ENCODE measurements around the gene WWOX.

The WWOX gene

DNA sequence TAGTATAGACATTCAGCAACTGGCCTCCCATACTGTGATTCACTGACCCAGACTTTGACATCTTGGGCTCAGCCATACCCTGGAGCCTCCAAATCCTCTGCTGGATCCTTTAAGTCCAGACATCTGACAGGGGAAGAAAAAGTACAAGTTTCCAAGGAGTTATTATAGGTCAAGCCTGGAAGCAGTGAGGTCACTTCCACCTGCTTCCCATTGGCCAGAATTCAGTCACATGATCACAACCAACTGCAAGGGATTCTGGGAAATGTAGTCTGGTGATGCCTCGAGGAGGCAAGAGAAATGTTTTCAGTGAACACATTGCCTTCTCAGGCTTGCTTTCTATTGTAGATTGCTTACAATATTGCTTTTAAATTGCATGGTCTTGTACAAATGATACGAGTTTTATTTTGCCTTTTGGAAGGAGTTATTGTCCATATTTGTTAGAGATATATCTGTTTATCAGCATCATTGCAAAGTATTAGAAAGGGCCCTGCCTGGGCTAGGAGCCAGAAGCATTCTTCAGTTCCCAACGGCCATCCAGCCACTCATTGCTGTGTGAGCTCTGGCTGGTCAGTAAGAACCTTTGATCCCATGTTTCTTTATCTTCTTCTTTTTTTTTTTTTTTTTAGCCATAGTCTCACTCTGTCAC lies 696.9 kb downstream of the WWOX start:
- no peak overlapping the region for H3K27ac ChIP-seq

DNA sequence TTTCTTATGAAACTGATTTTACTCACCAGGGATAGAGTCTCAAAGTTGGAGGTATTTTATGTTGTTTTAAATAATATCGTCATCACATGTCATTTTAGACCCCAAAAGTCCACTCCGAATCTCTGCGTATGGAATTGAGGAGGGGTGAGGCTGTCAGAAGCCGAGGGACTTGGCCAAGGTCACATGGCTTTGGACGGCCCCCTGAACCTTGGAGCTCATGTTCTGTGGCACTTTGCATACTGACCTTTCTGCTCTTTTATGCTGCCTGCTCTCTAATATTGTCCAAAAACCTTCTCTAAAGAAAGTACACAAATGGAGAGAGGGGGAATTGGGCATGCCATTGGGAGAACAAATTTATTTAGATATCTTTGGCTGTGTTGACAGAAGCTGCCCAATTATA lies 700.0 kb downstream of the WWOX start:
- Histone ChIP-seq H3K36me3 (no peaks in the 10 kb centered on the region), H3K4me1 (ENCODE audit: control insufficient read depth in 1 of 2, insufficient read depth in 1 of 2, low read depth in 1 of 2, low read length in 1 of 2) (no peaks in the 10 kb centered on the region), H3K27ac (no peak overlapping the region), H3K27me3 (no peaks in the 10 kb centered on the region), H3K4me3 (ENCODE audit: low read depth in 1 of 2, low read length in 1 of 2) (no peak overlapping the region), H3K9me3 (no peaks in the 10 kb centered on the region)
- TF ChIP-seq, protein P1, sequence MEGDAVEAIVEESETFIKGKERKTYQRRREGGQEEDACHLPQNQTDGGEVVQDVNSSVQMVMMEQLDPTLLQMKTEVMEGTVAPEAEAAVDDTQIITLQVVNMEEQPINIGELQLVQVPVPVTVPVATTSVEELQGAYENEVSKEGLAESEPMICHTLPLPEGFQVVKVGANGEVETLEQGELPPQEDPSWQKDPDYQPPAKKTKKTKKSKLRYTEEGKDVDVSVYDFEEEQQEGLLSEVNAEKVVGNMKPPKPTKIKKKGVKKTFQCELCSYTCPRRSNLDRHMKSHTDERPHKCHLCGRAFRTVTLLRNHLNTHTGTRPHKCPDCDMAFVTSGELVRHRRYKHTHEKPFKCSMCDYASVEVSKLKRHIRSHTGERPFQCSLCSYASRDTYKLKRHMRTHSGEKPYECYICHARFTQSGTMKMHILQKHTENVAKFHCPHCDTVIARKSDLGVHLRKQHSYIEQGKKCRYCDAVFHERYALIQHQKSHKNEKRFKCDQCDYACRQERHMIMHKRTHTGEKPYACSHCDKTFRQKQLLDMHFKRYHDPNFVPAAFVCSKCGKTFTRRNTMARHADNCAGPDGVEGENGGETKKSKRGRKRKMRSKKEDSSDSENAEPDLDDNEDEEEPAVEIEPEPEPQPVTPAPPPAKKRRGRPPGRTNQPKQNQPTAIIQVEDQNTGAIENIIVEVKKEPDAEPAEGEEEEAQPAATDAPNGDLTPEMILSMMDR (IDR thresholded peaks at IDR 0.05): no peak

More for the DNA sequence above, 696.9 kb downstream of the WWOX start:
- H3K4me1 ChIP-seq (ENCODE audit: control insufficient read depth in 1 of 2, insufficient read depth in 1 of 2, low read depth in 1 of 2, low read length in 1 of 2): no peaks in the 10 kb centered on the region
- H3K4me3 ChIP-seq (ENCODE audit: low read depth in 1 of 2, low read length in 1 of 2): no peak overlapping the region
- TF ChIP-seq, protein P1 (IDR thresholded peaks at IDR 0.05): no peak
- H3K27me3 ChIP-seq: no peaks in the 10 kb centered on the region
- H3K36me3 ChIP-seq: no peaks in the 10 kb centered on the region
- no peaks in the 10 kb centered on the region for H3K9me3 ChIP-seq

DNA sequence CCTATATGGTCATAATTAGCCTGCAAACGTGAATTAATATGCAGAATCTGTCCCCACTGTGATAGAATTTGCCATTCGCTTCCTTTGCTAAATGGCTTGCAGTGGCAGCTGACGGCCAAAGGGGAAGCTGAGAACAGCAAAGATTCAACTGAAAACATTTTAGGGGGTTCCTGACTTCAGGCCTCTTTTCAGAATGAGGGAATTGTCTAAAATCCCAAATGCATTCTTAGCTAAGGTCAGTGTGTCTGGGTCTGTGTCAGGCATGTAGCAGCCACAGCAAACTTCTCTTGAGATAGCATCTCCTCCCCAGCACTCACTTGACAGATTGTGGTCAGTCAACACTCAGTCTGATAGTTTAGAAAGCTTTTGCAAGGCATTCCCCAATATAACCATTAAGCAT lies 701.1 kb downstream of the WWOX start:
- H3K4me3 ChIP-seq (ENCODE audit: low read depth in 1 of 2, low read length in 1 of 2): no peak overlapping the region
- H3K27me3 ChIP-seq: no peaks in the 10 kb centered on the region
- TF ChIP-seq, protein P1 (IDR thresholded peaks at IDR 0.05): no peak
- no peaks in the 10 kb centered on the region for H3K4me1 ChIP-seq (ENCODE audit: control insufficient read depth in 1 of 2, insufficient read depth in 1 of 2, low read depth in 1 of 2, low read length in 1 of 2)
- no peaks in the 10 kb centered on the region for H3K36me3 ChIP-seq
- H3K9me3 ChIP-seq: no peaks in the 10 kb centered on the region
- H3K27ac ChIP-seq: no peak overlapping the region

DNA sequence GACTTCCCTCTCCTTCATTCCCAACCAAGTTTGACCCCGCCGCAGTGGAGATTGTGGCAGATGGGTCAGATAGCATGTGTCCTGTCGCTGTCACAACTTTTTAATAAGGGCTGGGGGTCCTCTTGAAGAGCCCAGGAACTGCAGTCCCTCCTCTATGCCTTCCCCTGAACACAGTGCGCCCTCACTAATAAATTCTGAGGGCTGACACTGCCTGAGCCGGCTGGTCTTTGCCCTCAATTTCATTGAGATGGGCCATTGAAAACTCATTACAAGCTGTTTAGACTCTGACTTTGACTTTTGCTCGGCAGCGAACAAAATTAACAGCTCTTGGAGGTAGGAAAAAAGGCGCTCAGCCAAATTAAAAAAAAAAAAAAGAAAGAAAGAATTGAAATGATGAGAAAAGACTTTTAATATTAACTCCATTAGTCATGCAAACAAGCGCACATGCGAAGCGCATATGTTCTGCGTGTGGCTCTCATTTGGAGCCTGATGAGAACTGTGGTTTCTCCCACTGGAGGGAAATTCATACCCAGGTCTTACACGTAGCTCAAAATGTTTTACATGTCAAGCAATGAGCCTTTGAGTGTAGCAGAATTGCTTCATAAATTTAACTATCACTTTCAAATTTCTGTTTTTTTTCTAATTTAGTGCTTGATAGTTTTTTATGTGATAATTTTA lies 704.7 kb downstream of the WWOX start:
- Histone ChIP-seq H3K36me3 (no peaks in the 10 kb centered on the region), H3K9me3 (no peaks in the 10 kb centered on the region), H3K27me3 (no peaks in the 10 kb centered on the region)

DNA sequence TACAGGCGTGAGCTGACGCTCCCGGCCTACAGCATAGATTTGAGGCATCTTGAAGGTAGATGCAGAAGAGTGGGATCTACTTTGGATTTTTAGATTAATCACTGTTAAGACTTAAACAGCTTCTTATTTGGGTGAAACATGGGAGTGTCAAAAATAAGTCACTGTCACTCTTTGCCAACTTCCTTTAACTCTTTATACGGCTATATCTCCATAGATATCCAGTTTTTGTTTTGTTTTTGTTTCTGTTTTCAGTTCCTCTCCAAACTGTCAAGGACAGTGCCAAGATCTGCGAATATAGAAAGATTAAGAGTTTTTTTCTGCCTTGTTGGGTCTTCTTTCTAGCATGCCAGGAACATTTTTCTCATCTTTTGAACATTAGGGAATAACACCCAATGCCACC lies 706.1 kb downstream of the WWOX start:
- Histone ChIP-seq H3K27ac (no peak overlapping the region), H3K36me3 (no peaks in the 10 kb centered on the region), H3K9me3 (no peaks in the 10 kb centered on the region), H3K4me1 (ENCODE audit: control insufficient read depth in 1 of 2, insufficient read depth in 1 of 2, low read depth in 1 of 2, low read length in 1 of 2) (no peaks in the 10 kb centered on the region), H3K4me3 (ENCODE audit: low read depth in 1 of 2, low read length in 1 of 2) (no peak overlapping the region), H3K27me3 (no peaks in the 10 kb centered on the region)
- TF ChIP-seq, protein P1 (IDR thresholded peaks at IDR 0.05): no peak

More for the DNA sequence above, 704.7 kb downstream of the WWOX start:
- TF ChIP-seq, protein P1 (IDR thresholded peaks at IDR 0.05): no peak
- H3K4me1 ChIP-seq (ENCODE audit: control insufficient read depth in 1 of 2, insufficient read depth in 1 of 2, low read depth in 1 of 2, low read length in 1 of 2): no peaks in the 10 kb centered on the region
- H3K27ac ChIP-seq: no peak overlapping the region
- no peak overlapping the region for H3K4me3 ChIP-seq (ENCODE audit: low read depth in 1 of 2, low read length in 1 of 2)
